Testis (tissue), 3 donors: Measurements from ENCODE around the gene TUB. TPM values are rescaled to one million over a fixed set of nuclear protein-coding genes. Genes with fewer than 3 reads are reported as not detected.
A peak's percentile ranks its signal among the peaks of the same experiment; 100 is the strongest.

ENCODE experiments used
- DNase-seq: peaks from one replicate; pipeline ENCODE4 v3.0.0-alpha.2; 2019
- H3K27ac ChIP-seq, 2 donors: fragments of 200-600 bp; sonication (generic); one replicate each; pipeline ENCODE4 v1.5.1; 2019
- H3K27me3 ChIP-seq: fragments of 200-600 bp; sonication (generic); one replicate; pipeline ENCODE4 v1.5.1; 2019
- H3K36me3 ChIP-seq: fragments of 200-600 bp; sonication (generic); one replicate; pipeline ENCODE4 v1.5.1; 2017; ENCODE audit warnings: low read depth; ENCODE audit errors: missing control alignments
- H3K4me1 ChIP-seq: fragments of 200-600 bp; sonication (generic); one replicate; pipeline ENCODE4 v1.5.1; 2019
- H3K4me3 ChIP-seq, 2 donors: fragments of 200-600 bp; sonication (generic); one replicate each; pipeline ENCODE4 v1.5.1; 2017 to 2019
- H3K9me3 ChIP-seq: fragments of 200-600 bp; sonication (generic); one replicate; pipeline ENCODE4 v1.5.1; 2017
- POLR2A ChIP-seq: fragments of 450-650 bp; IDR thresholded peaks from one replicate; pipeline ENCODE4 v1.6.1; 2017; ENCODE audit warnings: antibody characterized with exemption, mild to moderate bottlenecking, moderate library complexity
- WGBS, 2 donors: methylation state at CpG; one replicate each; pipeline ENCODE4 v1.1.5; 2018; 5-methylcytosine and 5-hydroxymethylcytosine counted together
- intact Hi-C: fragments of 100-400 bp; cut with DNase I; formaldehyde crosslinking; loops from one replicate; pipeline ENCODE4 v1.15.1; 2023; ENCODE audit warnings: low total_unique reads
- polyA plus RNA-seq: library from polyadenylated mRNA; stranded (reverse); fragments of 350-450 nt; fragmentation: Illumina TruSeq; extraction: RNeasy Lipid Tissue Mini Kit (QIAGEN cat#74804); gene quantifications from one replicate; pipeline ENCODE4 v1.2.3, GENCODE V29; 2014; ENCODE audit warnings: low read depth, low replicate concordance; ENCODE audit not compliant: insufficient read depth
- total RNA-seq, 2 donors: library from RNA; depleted of rRNA; stranded (reverse); fragments of >200 nt; gene quantifications; one replicate each; pipeline ENCODE4 v1.2.3, GENCODE V29; 2016
- TF ChIP-seq, protein P1 (sequence below), 3 experiments: fragments of 450-650 bp in 2 of 3; fragments of 200-600 bp in 1 of 3; sonication (generic) in 1 of 3; IDR thresholded peaks; one replicate each; pipeline ENCODE4 v1.5.1; 2016 to 2019; ENCODE audit warnings: antibody characterized with exemption in 3 of 3, mild to moderate bottlenecking in 2 of 3, moderate library complexity in 1 of 3

TUB gene
- total and polyA plus RNA-seq, 3 donors from 2014 or later: 8.9 to 16.5 (median 15.6) TPM

DNA sequence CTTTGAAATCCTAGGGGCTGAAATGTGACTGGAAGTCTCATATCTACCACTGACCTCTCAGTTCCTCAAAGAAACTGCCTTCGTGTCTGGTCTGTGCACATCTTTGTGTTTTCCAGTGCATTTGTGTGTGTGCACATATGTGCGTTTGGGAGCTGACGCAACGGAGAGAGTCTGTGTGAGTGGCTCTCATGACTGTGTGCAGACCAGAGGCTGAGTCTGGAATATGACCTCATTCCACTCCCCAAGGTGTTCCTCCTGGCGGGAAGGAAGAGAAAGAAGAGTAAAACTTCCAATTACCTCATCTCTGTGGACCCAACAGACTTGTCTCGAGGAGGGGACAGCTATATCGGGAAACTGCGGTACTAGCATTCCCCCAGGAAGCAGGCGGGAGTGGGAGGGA, 16.5 kb downstream of the TUB start:
- peaks cover 7% of the 10 kb centered on the region for H3K4me1 ChIP-seq
- intact Hi-C loops: loop anchor here (10.0 kb wide), 1 partner anchor 83 kb away; no protein-coding TSS in a partner anchor
- no peaks in the 10 kb centered on the region for H3K27me3 ChIP-seq
- no peak overlapping the region for H3K27ac ChIP-seq
- no peaks in the 10 kb centered on the region for H3K9me3 ChIP-seq
- peak; percentile 10 for DNase-seq
- H3K36me3 ChIP-seq: no peaks in the 10 kb centered on the region
- WGBS, 2 donors: 85 to 90% methylated on average over 9 of the region's 9 CpGs
- H3K4me3 ChIP-seq: no peak overlapping the region
- TF ChIP-seq, protein P1, sequence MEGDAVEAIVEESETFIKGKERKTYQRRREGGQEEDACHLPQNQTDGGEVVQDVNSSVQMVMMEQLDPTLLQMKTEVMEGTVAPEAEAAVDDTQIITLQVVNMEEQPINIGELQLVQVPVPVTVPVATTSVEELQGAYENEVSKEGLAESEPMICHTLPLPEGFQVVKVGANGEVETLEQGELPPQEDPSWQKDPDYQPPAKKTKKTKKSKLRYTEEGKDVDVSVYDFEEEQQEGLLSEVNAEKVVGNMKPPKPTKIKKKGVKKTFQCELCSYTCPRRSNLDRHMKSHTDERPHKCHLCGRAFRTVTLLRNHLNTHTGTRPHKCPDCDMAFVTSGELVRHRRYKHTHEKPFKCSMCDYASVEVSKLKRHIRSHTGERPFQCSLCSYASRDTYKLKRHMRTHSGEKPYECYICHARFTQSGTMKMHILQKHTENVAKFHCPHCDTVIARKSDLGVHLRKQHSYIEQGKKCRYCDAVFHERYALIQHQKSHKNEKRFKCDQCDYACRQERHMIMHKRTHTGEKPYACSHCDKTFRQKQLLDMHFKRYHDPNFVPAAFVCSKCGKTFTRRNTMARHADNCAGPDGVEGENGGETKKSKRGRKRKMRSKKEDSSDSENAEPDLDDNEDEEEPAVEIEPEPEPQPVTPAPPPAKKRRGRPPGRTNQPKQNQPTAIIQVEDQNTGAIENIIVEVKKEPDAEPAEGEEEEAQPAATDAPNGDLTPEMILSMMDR (IDR thresholded peaks at IDR 0.05): no peak
- no peak for TF ChIP-seq POLR2A

DNA sequence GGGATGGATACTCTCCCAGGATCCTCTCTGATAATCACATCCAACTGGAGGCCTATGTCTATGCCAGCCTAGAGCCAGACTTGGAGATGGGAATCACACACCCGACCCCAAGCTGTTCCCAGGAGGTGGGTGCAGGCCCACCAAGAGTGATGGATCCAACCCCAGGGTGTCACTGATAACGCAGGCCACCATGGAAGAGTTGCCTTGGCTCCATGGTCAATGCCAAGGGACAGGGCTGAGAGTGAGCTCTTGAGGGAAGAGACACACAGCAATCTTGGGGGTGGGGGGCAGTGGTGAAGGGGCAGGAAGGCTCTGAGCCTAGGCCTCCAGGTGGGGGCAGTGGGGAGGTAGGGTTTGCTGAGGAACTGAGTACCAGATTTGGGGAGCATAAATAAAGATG, 16.9 kb downstream of the TUB start:
- 90 to 100% methylated on average over 1 to 2 of the region's 2 CpGs for WGBS, 2 donors
- Histone ChIP-seq H3K36me3 (no peaks in the 10 kb centered on the region), H3K4me3 (no peak overlapping the region), H3K4me1 (peaks cover 2% of the 10 kb centered on the region), H3K27me3 (no peaks in the 10 kb centered on the region), H3K9me3 (no peaks in the 10 kb centered on the region), H3K27ac (no peak overlapping the region)
- TF ChIP-seq, protein P1 (IDR thresholded peaks at IDR 0.05): no peak
- DNase-seq: peak; percentile 10
- intact Hi-C loops: loop anchor here (10.0 kb wide), 1 partner anchor 83 kb away; no protein-coding TSS in a partner anchor

DNA sequence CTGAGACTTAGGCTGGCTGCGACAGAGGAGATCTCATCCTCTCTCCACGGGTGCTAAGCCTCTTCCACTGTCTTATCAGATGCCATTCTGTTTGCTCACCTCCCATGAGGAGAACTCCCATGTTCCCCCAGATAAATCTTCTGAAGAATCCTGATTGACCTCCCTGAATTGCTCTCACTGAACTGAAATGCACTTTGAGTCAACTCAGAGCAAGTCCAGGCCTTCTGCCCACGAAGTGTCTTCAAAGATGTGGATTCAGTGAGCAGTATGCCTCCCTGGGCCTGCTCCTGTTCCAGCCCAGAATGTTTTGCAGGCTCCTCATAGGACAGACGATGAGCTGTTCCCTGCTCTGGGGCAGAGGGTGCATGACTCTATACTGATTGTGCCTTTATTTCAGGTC, 17.4 kb downstream of the TUB start:
- no peaks in the 10 kb centered on the region for H3K27me3 ChIP-seq
- H3K4me1 ChIP-seq: no peaks in the 10 kb centered on the region
- H3K36me3 ChIP-seq: no peaks in the 10 kb centered on the region
- 67 to 78% methylated on average over 4 of the region's 4 CpGs for WGBS, 2 donors
- intact Hi-C loops: loop anchor here (10.0 kb wide), 1 partner anchor 84 kb away; no protein-coding TSS in a partner anchor
- peak; percentile 11 for DNase-seq
- no peaks in the 10 kb centered on the region for H3K9me3 ChIP-seq
- H3K27ac ChIP-seq: no peak overlapping the region
- H3K4me3 ChIP-seq: no peak overlapping the region
- TF ChIP-seq, protein P1 (IDR thresholded peaks at IDR 0.05): no peak
- no peak for TF ChIP-seq POLR2A

DNA sequence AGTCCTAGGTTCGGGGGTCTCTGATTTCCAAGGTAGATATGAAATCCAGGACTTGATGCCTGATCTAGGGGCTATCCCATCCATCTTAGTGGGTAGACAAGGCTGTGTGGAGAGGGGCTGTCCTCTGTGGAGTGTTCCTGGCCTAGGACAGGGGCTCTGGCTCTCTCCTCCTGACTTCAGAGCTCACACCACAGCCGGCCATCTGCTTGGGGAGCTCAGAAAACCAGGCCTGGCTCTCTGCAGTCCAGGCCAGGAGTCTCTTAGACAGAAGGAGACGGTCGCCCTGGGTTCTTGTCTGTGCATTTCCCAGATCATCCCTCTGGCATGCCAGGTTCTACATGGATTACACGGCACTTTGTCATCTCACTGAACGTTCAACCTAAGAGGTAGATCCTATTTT, 17.9 kb downstream of the TUB start:
- peak; percentile 13 for DNase-seq
- TF ChIP-seq, protein P1 (IDR thresholded peaks at IDR 0.05): no peak
- no peak for TF ChIP-seq POLR2A
- H3K4me3 ChIP-seq: no peak overlapping the region
- intact Hi-C loops: loop anchor here (10.0 kb wide), 1 partner anchor 84 kb away; no protein-coding TSS in a partner anchor
- no peak overlapping the region for H3K27ac ChIP-seq
- no peaks in the 10 kb centered on the region for H3K9me3 ChIP-seq
- no peaks in the 10 kb centered on the region for H3K4me1 ChIP-seq
- whole genome bisulfite sequencing, 2 donors: 81 to 86% methylated on average over 6 of the region's 6 CpGs
- no peaks in the 10 kb centered on the region for H3K36me3 ChIP-seq
- H3K27me3 ChIP-seq: no peaks in the 10 kb centered on the region

DNA sequence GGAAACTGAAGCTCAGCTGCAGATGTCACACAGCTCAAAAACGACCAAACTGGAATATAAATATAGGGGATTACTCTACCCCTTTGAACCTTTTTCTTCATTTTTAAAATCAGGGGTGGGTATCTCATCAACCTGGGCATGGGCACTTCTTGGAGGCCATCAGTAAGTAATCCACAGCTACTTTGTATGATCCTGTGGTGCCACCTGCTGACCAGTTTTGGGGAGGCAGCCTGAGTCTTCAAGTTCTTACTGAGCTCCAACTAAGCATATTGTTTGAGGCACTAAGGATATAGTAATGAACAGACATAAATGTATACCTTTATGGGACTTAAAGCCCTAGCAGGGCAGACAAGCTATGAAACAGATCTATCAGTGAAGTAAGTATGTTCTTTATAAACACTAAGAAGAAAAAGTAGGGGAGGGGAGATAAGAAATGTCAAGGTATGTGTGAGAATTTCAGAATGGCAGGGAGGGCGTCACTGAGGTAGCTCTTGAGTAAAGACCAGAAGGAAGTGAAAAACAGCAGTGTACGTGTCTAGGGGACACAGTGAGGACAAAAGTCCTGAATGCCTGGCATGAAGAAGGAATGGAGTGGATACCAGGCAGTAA, 18.4 kb downstream of the TUB start:
- TF ChIP-seq POLR2A: no peak
- TF ChIP-seq, protein P1 (IDR thresholded peaks at IDR 0.05): peak; percentile 26 to 75 (median 63)
- H3K4me3 ChIP-seq: no peak overlapping the region
- no peaks in the 10 kb centered on the region for H3K9me3 ChIP-seq
- DNase-seq: peak; percentile 90
- WGBS, 2 donors: 68 to 70% methylated on average over 3 of the region's 3 CpGs
- H3K27ac ChIP-seq: no peak overlapping the region
- no peaks in the 10 kb centered on the region for H3K27me3 ChIP-seq
- intact Hi-C loops: loop anchor here (10.0 kb wide), 1 partner anchor 85 kb away; no protein-coding TSS in a partner anchor
- no peaks in the 10 kb centered on the region for H3K36me3 ChIP-seq
- H3K4me1 ChIP-seq: no peaks in the 10 kb centered on the region
